H1 (cell line): ENCODE results near the gene PAK6. TPM values are rescaled to one million over a fixed set of nuclear protein-coding genes. Genes with fewer than 3 reads are reported as not detected.

ENCODE experiments used
- PHF8 ChIP-seq: fragments of 200-600 bp; sonication (generic); conservative IDR thresholded peaks from 2 replicates; pipeline ENCODE4 v1.7.1; 2012; ENCODE audit warnings: low read depth, mild to moderate bottlenecking, inconsistent platforms, low read length, moderate library complexity
- polyA plus RNA-seq, 7 experiments: library from polyadenylated mRNA; depleted of rRNA in 3 of 7; stranded (reverse) in 5 of 7; unstranded in 2 of 7; fragments of >200 nt in 5 of 7; fragments of 200-250 nt in 2 of 7; gene quantifications; 1 replicate in 5 of 7; 2 replicates in 1 of 7; 4 replicates in 1 of 7; pipeline versions ENCODE4 v1.2.1 to v1.2.3, GENCODE V29; 2011 to 2013; ENCODE audit warnings: missing spikeins in 2 of 7, mixed read lengths in 2 of 7
- total RNA-seq: library from RNA; stranded (reverse); fragmentation: NEBNext Ultra II Directional; extraction: Animal tissue kit (Norgen Biotek cat#: 25700); gene quantifications from 2 replicates; pipeline ENCODE4 v1.2.1, GENCODE V29; 2021

The PAK6 gene
- total and polyA plus RNA-seq, 2 of the 8 experiments (the other 6 are each of a cell fraction or from before 2014, with no cell fraction given): 6.9 to 9.4 TPM

DNA sequence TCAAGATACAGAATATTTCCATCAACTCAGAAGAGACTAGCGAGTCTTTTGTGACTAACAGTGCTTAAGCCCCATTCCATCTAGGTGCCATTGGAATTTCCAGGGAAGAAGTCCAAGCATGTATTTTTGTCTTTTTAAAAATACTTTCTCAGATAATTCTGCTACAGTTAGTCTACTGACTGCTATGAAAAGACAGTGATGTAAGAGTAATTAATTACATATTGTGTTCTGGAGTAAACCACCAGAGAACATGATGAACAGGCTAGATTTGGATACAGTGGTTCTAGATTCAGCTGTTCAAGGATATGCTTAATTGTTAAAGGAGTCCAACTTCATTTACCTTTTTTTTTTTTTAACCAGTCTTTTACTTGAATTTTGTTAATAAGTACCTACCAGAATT lies 34.8 kb upstream of the PAK6 start (continued):
- TF ChIP-seq PHF8: no peak
- TF ChIP-seq, all 59 proteins: peak for 0
